Smooth muscle cell (in vitro differentiated cells): ENCODE data around the gene SAMD9. TPM values are rescaled to one million over a fixed set of nuclear protein-coding genes. Genes with fewer than 3 reads are reported as not detected.
A peak's percentile ranks its signal among the peaks of the same experiment; 100 is the strongest.

Source experiments
- DNase-seq: peaks from one replicate; lab custom pipeline; 2025; ENCODE audit not compliant: unreplicated experiment; lab: John Stamatoyannopoulos, UW
- H2AFZ ChIP-seq: fragments of 200-600 bp; sonication (generic); 2 replicates; pipeline ENCODE4 v1.6.0; 2016; ENCODE audit warnings: antibody characterized with exemption, low read depth, mild to moderate bottlenecking
- H3F3A ChIP-seq: fragments of 200-600 bp; sonication (generic); 2 replicates; pipeline ENCODE4 v1.6.0; 2017; ENCODE audit warnings: antibody characterized with exemption, low read depth
- H3K27ac ChIP-seq: fragments of 200-600 bp; sonication (generic); 2 replicates; pipeline ENCODE4 v1.5.1; 2016; ENCODE audit warnings: low read depth, mild to moderate bottlenecking
- H3K27me3 ChIP-seq: fragments of 200-600 bp; sonication (generic); 2 replicates; pipeline ENCODE4 v1.6.1; 2016; ENCODE audit warnings: low read depth, mild to moderate bottlenecking
- H3K36me3 ChIP-seq: fragments of 200-600 bp; sonication (generic); 2 replicates; pipeline ENCODE4 v1.5.1; 2016; ENCODE audit warnings: low read depth
- H3K4me1 ChIP-seq: fragments of 200-600 bp; sonication (generic); 2 replicates; pipeline ENCODE4 v1.5.1; 2016; ENCODE audit warnings: low read depth
- H3K4me2 ChIP-seq: fragments of 200-600 bp; sonication (generic); 2 replicates; pipeline ENCODE4 v1.6.0; 2016; ENCODE audit warnings: mild to moderate bottlenecking
- H3K4me3 ChIP-seq: fragments of 200-600 bp; sonication (generic); 2 replicates; pipeline ENCODE4 v1.5.1; 2016; ENCODE audit warnings: mild to moderate bottlenecking
- H3K79me2 ChIP-seq: fragments of 200-600 bp; sonication (generic); 2 replicates; pipeline ENCODE4 v1.6.0; 2016; ENCODE audit warnings: low read depth, mild to moderate bottlenecking
- H3K9ac ChIP-seq: fragments of 200-600 bp; sonication (generic); 2 replicates; pipeline ENCODE4 v1.6.0; 2016; ENCODE audit warnings: low read depth
- H3K9me3 ChIP-seq: fragments of 200-600 bp; sonication (generic); replicated peaks from 2 replicates; pipeline ENCODE4 v1.5.1; 2016; ENCODE audit warnings: low read depth
- H4K20me1 ChIP-seq: fragments of 200-600 bp; sonication (generic); 2 replicates; pipeline ENCODE4 v1.6.0; 2016; ENCODE audit warnings: low read depth
- WGBS: methylation state at CpG from one replicate; pipeline ENCODE4 v1.1.7; 2016; ENCODE audit warnings: low lambda C conversion rate; 5-methylcytosine and 5-hydroxymethylcytosine counted together
- polyA plus RNA-seq: library from polyadenylated mRNA; unstranded; fragments of >200 nt; fragmentation: Nextera tagmentation; extraction: Ambion mirVana; gene quantifications from 2 replicates; pipeline ENCODE4 v1.2.1, GENCODE V29; 2016
- total RNA-seq: library from RNA; depleted of rRNA; stranded (reverse); fragments of >200 nt; gene quantifications from 2 replicates; pipeline ENCODE4 v1.2.3, GENCODE V29; 2014
- TF ChIP-seq, protein P1 (sequence below): fragments of 200-600 bp; sonication (generic); IDR thresholded peaks from 2 replicates; pipeline ENCODE4 v1.5.1; 2017; ENCODE audit warnings: borderline replicate concordance, mild to moderate bottlenecking, antibody characterized with exemption; ENCODE audit not compliant: insufficient read depth, poor library complexity, severe bottlenecking

SAMD9 gene
- total RNA-seq (1.0 and 1.8 TPM in 2 replicates), polyA plus RNA-seq (0.26 and 0.38 TPM in 2 replicates)

DNA sequence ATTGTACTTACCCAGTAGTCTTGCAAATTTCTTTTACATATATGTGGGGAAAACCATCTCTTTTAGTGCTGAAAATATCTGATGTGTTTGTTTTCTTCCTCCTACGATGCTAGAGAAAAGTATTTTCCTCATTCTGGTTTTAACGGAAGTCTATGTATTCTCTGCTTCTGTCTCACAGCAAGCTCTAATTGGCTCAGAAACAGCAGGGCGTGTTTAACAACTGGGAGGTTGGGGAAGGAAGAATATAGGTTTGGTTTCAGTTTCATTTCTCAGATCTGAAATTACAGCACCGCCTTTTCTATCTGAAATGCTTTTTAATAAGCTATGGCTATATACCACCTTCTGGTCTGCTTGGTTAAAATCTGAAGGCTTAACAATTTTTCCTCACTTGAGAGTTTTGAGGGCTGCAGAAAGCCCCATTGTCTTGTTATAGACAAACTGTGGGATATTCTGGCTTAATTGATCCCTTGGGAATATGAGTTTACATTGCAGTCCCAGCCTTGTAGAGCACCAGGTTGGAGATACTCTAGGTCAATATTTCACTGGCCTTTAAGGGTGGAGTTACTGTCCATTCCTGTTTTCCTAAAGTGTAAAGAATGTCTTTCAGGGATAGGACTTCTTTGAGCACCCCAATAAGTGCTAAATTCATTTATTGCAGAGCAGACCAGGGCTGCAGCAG lies at the start of gene SAMD9:
TSS of gene SAMD9 (minus strand) at position 128 of the 679 bp plus-strand sequence. CDS start 11,882 bp downstream, outside the sequence.
- Histone ChIP-seq H3K9ac (no peak within 1 kb of the TSS), H3K4me2 (peak within 1 kb of the TSS; percentile 70), H3K79me2 (no peaks in the 10 kb centered on the region), H3K4me3 (peak within 1 kb of the TSS; percentile 37), H3K9me3 (no peaks in the 10 kb centered on the region), H4K20me1 (no peaks in the 10 kb centered on the region), H3F3A (no peaks in the 10 kb centered on the region), H3K27ac (no peak within 1 kb of the TSS), H3K27me3 (no peaks in the 10 kb centered on the region), H2AFZ (peak within 1 kb of the TSS; percentile 76), H3K4me1 (no peaks in the 10 kb centered on the region), H3K36me3 (no peaks in the 10 kb centered on the region)
- WGBS = 68% methylated on average over 4 of the region's 4 CpGs
- TF ChIP-seq, protein P1, sequence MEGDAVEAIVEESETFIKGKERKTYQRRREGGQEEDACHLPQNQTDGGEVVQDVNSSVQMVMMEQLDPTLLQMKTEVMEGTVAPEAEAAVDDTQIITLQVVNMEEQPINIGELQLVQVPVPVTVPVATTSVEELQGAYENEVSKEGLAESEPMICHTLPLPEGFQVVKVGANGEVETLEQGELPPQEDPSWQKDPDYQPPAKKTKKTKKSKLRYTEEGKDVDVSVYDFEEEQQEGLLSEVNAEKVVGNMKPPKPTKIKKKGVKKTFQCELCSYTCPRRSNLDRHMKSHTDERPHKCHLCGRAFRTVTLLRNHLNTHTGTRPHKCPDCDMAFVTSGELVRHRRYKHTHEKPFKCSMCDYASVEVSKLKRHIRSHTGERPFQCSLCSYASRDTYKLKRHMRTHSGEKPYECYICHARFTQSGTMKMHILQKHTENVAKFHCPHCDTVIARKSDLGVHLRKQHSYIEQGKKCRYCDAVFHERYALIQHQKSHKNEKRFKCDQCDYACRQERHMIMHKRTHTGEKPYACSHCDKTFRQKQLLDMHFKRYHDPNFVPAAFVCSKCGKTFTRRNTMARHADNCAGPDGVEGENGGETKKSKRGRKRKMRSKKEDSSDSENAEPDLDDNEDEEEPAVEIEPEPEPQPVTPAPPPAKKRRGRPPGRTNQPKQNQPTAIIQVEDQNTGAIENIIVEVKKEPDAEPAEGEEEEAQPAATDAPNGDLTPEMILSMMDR = no peak
- DNase-seq = no peak

- Histone ChIP-seq H3K79me2 (no peaks in the 10 kb centered on the region), H3K27me3 (no peaks in the 10 kb centered on the region), H3K9me3 (no peaks in the 10 kb centered on the region), H4K20me1 (no peaks in the 10 kb centered on the region), H3F3A (no peaks in the 10 kb centered on the region), H3K4me2 (no peak overlapping the region), H3K36me3 (no peaks in the 10 kb centered on the region), H3K9ac (no peak overlapping the region), H3K4me3 (no peak overlapping the region), H3K27ac (no peak overlapping the region), H3K4me1 (no peaks in the 10 kb centered on the region), H2AFZ (no peak overlapping the region)
- DNase-seq = no peak
- TF ChIP-seq, protein P1 = no peak
- WGBS = 86% methylated on average over 1 of the region's 1 CpG
Observed at GRCh38 chr7:93165447-93165846, 47.7 kb upstream of the SAMD9 start.

DNA sequence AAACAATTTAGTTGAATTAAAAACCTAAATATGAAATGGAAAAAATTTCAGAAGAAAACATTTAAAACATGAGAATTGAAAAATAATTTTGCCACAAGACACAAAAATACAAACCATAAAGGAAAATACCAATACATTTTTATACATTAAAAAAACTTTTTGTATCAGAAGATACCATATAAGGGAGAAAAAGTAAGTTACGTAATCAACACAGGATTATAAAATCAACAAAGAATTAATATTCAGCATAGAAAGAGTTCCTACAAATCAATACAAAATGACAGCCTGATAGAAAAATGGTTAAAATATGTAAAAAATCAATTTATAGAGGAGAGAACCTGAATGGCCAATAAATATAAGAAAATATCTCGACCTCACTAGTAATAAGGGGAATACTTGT lies 47.0 kb upstream of the SAMD9 start:
- DNase-seq = no peak
- 91% methylated on average over 2 of the region's 2 CpGs for WGBS
- no peaks in the 10 kb centered on the region for H3K36me3 ChIP-seq
- no peaks in the 10 kb centered on the region for H3K79me2 ChIP-seq
- no peak overlapping the region for H2AFZ ChIP-seq
- H3K9me3 ChIP-seq = no peaks in the 10 kb centered on the region
- H3K4me3 ChIP-seq = no peak overlapping the region
- no peaks in the 10 kb centered on the region for H3K27me3 ChIP-seq
- no peak overlapping the region for H3K9ac ChIP-seq
- no peak overlapping the region for H3K4me2 ChIP-seq
- no peaks in the 10 kb centered on the region for H3F3A ChIP-seq
- no peak overlapping the region for H3K27ac ChIP-seq
- no peaks in the 10 kb centered on the region for H4K20me1 ChIP-seq
- TF ChIP-seq, protein P1 = no peak
- H3K4me1 ChIP-seq = no peaks in the 10 kb centered on the region
